HEK293T (cell line): ENCODE results near the gene MORN5.

Experiments
- BHLHE40 ChIP-seq: fragments of 450-650 bp; IDR thresholded peaks from 2 replicates; pipeline ENCODE4 v1.6.1; 2016; ENCODE audit warnings: mild to moderate bottlenecking, moderate library complexity, borderline replicate concordance
- ELF4 ChIP-seq: fragments of 450-650 bp; IDR thresholded peaks from 2 replicates; pipeline ENCODE4 v1.6.1; 2017; ENCODE audit warnings: antibody characterized with exemption
- FOXA1 ChIP-seq: fragments of 450-650 bp; IDR thresholded peaks from 2 replicates; pipeline ENCODE4 v1.6.1; 2016; ENCODE audit warnings: mild to moderate bottlenecking
- FOXK2 ChIP-seq: fragments of 450-650 bp; IDR thresholded peaks from 2 replicates; pipeline ENCODE4 v1.6.1; 2016; ENCODE audit warnings: mild to moderate bottlenecking
- FOXM1 ChIP-seq: fragments of 450-650 bp; IDR thresholded peaks from 2 replicates; pipeline ENCODE4 v1.6.1; 2017; ENCODE audit warnings: mild to moderate bottlenecking, borderline replicate concordance
- LEF1 ChIP-seq: fragments of 450-650 bp; IDR thresholded peaks from 2 replicates; pipeline ENCODE4 v1.6.1; 2017; ENCODE audit warnings: mild to moderate bottlenecking, borderline replicate concordance
- NFRKB ChIP-seq: fragments of 450-650 bp; IDR thresholded peaks from 2 replicates; pipeline ENCODE4 v1.6.1; 2016; ENCODE audit warnings: mild to moderate bottlenecking, moderate library complexity
- PKNOX1 ChIP-seq: fragments of 450-650 bp; IDR thresholded peaks from 2 replicates; pipeline ENCODE4 v1.6.1; 2016
- SP1 ChIP-seq: fragments of 450-650 bp; IDR thresholded peaks from 2 replicates; pipeline ENCODE4 v1.6.1; 2017
- TARDBP ChIP-seq: fragments of 450-650 bp; IDR thresholded peaks from 2 replicates; pipeline ENCODE4 v1.6.1; 2016
- ZNF384 ChIP-seq: fragments of 450-650 bp; IDR thresholded peaks from 2 replicates; pipeline ENCODE4 v1.6.1; 2016

GRCh38 chr9:122125158-122125508 is 34.6 kb upstream of the MORN5 start:
- no peak for TF ChIP-seq ZNF384
- TF ChIP-seq SP1, result no peak
- TF ChIP-seq TARDBP, result no peak
- TF ChIP-seq ELF4, result no peak
- no peak for TF ChIP-seq PKNOX1
- TF ChIP-seq FOXA1, result no peak
- TF ChIP-seq FOXM1, result no peak
- TF ChIP-seq BHLHE40, result no peak
- TF ChIP-seq NFRKB, result no peak
- no peak for TF ChIP-seq LEF1
- TF ChIP-seq FOXK2, result no peak
